Epithelial cell of esophagus (primary cell): ENCODE results near the gene POLR2H.
"Not testable (repeated sequence)": the region's sequence is repeated elsewhere in the genome, so short reads cannot be mapped to it uniquely, and the experiment has no call there.

ENCODE experiments used
- DNase-seq: peaks from one replicate; pipeline ENCODE4 v3.0.0; 2010; ENCODE audit warnings: low read depth
- H3K4me3 ChIP-seq: 2 replicates; pipeline ENCODE4 v1.5.1; 2011; ENCODE audit warnings: mild to moderate bottlenecking, low read length, control low read depth
- CTCF ChIP-seq: IDR thresholded peaks from 2 replicates; pipeline ENCODE4 v1.5.1; 2011; ENCODE audit warnings: low read depth, mild to moderate bottlenecking, low read length, control low read depth, inconsistent platforms; ENCODE audit not compliant: insufficient read depth; ENCODE audit errors: missing control alignments

POLR2H gene

GRCh38 chr3:184338511-184338945 lies 23.0 kb upstream of the POLR2H start:
- peak; percentile 72 for DNase-seq
- peak overlapping the region; percentile 25 for H3K4me3 ChIP-seq
- TF ChIP-seq CTCF: no peak

GRCh38 chr3:184339001-184339400 lies 22.5 kb upstream of the POLR2H start:
- TF ChIP-seq CTCF: no peak
- peak overlapping the region; percentile 25 for H3K4me3 ChIP-seq
- DNase-seq: peak; percentile 43

GRCh38 chr3:184339451-184340135 lies 21.9 kb upstream of the POLR2H start:
- DNase-seq, H3K4me3 ChIP-seq: not testable (repeated sequence)

- TF ChIP-seq CTCF: no peak
- peak; percentile 90 for DNase-seq
- no peak overlapping the region for H3K4me3 ChIP-seq
These were observed 19.6 kb upstream of the POLR2H start for GRCh38 chr3:184341925-184342324.

GRCh38 chr3:184343200-184343876 lies 18.2 kb upstream of the POLR2H start:
- no peak overlapping the region for H3K4me3 ChIP-seq
- TF ChIP-seq CTCF: no peak
- DNase-seq: no peak

GRCh38 chr3:184344579-184345316 lies 16.8 kb upstream of the POLR2H start:
- no peak for DNase-seq
- no peak overlapping the region for H3K4me3 ChIP-seq
- no peak for TF ChIP-seq CTCF
